ENCODE data around the gene LIPC.
"Not testable (repeated sequence)": the region's sequence is repeated elsewhere in the genome, so short reads cannot be mapped to it uniquely, and the experiment has no call there.

Gene LIPC

DNA sequence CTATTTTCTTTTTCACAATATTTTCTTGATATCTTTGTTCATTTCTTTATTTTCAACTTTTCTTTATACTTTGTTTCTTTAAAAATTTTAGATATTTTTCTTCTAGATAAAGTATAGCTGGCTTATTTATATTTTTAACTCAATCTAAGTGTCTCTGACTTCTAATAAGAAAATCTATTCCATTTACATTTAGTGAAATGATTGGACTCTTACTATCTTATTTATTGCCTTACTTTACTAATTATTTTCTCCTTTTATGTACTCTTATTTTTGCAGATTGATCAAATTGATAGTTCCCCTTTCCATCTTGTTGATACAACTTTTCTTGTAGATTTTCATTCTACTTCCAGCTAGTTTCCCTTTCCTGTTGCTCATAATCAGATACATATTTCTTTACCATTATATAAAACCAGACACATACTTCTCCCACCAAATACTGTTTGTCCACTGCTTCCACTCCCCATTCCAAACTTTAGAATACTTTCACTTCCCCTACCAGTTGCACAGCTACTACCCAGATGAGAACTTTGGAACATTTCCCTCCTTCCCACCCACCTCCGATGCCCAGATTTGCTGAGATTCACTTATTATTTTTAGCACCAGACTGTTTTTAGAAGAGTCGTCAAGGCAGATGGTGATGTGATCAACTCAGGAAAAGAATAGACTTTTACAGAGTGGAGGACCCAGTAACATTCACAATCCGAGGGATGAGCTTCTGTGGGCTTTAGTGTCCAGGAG lies 151.5 kb downstream of the LIPC start:
- DNase-seq = no peak
- intact Hi-C loops (cut with DNase I) = no loop called here

GRCh38 chr15:58584789-58585461 lies 153.1 kb downstream of the LIPC start:
- intact Hi-C loops (cut with DNase I) = no loop called here
- no peak for DNase-seq

- intact Hi-C loops (cut with DNase I) = no loop called here
- no peak for DNase-seq
Observed at GRCh38 chr15:58585693-58586443, 154.1 kb downstream of the LIPC start.

DNA sequence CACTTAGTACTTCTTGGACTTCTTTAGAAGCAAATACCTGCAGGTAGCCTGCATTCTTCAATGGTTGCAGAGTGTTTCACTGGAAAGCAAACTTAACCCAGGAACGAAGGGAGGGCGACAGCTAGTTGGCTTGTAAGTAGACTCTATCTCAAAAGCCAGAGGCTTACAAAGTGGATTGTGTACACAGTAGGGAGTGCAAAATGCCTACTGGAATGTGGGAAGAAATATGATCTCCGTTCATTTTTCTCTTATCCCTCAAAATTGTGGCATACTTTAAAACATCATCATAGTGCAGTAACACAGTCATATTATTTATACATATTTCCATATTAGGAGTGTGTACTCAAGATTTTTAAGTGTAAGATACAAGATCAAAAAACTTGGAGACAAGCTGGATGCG lies 155.7 kb downstream of the LIPC start:
- no peak for DNase-seq

GRCh38 chr15:58588096-58588495 lies 156.3 kb downstream of the LIPC start:
- intact Hi-C loops (cut with DNase I) = no loop called here
- DNase-seq = no peak

More for the DNA sequence above, 155.7 kb downstream of the LIPC start:
- intact Hi-C loops (cut with DNase I) = no loop called here

GRCh38 chr15:58589047-58589446 lies 157.3 kb downstream of the LIPC start:
- DNase-seq = no peak
- intact Hi-C loops (cut with DNase I) = no loop called here

- intact Hi-C loops (cut with DNase I) = no loop called here
- no peak for DNase-seq
Observed at GRCh38 chr15:58590236-58590635, 158.4 kb downstream of the LIPC start.

- intact Hi-C loops (cut with DNase I) = no loop called here
- no peak for DNase-seq
Observed at GRCh38 chr15:58590926-58591325, 159.1 kb downstream of the LIPC start.

- DNase-seq = no peak
- intact Hi-C loops (cut with DNase I) = no loop called here
Observed at GRCh38 chr15:58593870-58594269, 162.1 kb downstream of the LIPC start.

GRCh38 chr15:58594898-58595297 lies 163.1 kb downstream of the LIPC start:
- no peak for DNase-seq
- intact Hi-C loops (cut with DNase I) = no loop called here

GRCh38 chr15:58595516-58596263 lies 163.9 kb downstream of the LIPC start:
- intact Hi-C loops (cut with DNase I) = no loop called here
- DNase-seq = no peak

- no peak for DNase-seq
- intact Hi-C loops (cut with DNase I) = no loop called here
Observed at GRCh38 chr15:58597943-58598828, 166.4 kb downstream of the LIPC start.

DNA sequence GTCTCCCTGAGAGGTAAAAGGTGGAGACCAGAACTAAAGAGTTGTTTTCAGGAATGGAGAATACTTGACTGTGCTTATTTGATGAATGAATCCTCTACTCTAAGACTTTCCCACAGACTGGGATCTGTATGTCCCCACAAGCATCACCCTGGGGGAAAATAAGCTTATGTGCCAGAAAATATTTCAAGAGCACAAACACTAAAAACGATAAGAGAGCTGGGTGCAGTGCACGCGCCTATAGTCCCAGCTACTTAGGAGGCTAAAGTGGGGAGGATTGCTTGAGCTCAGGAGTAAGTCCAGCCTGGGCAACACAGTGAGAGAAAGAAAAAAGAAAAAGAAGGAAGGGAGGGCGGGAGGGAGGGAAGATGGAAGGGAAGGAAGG lies 167.0 kb downstream of the LIPC start:
- intact Hi-C loops (cut with DNase I) = no loop called here
- no peak for DNase-seq

DNA sequence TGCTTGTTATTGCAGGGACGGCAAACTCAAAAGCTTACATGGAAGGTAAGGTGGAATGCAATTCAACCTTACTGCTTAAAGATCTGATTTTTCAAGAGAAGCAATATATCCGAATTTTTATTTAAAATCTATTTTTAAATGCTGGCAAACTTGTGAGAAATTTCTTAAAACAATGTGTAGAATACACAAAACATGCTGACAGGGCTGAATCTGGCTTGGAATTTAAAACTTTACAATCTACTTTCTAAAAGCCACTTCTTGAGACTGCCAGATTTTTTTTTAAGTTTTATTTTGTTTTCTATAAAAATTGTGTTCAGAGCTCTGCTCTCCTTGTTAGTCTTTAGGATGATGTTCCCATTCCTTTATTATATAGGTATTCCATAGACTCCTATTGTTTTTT lies 171.0 kb downstream of the LIPC start:
- DNase-seq = no peak
- intact Hi-C loops (cut with DNase I) = no loop called here

DNA sequence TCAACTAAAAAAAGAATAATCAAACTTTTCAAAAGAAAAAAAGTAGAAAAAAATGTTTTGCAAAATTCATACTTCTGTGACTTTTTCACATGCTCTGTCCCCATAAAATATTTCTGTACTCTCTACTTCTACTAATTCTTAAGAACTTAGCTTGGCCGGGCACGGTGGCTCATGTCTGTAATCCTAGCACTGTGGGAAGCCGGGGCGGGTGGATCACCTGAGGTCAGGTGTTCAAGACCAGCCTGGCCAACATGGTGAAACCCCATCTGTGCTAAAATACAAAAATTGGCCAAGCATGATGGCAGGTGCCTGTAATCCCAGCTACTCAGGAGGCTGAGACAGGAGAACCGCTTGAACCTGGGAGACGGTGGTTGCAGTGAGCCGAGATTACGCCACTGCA lies 172.1 kb downstream of the LIPC start:
- intact Hi-C loops (cut with DNase I); DNase-seq: not testable (repeated sequence)

GRCh38 chr15:58604455-58604923 lies 172.7 kb downstream of the LIPC start:
- DNase-seq = no peak
- intact Hi-C loops (cut with DNase I) = no loop called here

GRCh38 chr15:58605931-58606530 lies 174.2 kb downstream of the LIPC start:
- intact Hi-C loops (cut with DNase I) = no loop called here
- DNase-seq = no peak

GRCh38 chr15:58606577-58607080 lies 174.8 kb downstream of the LIPC start:
- intact Hi-C loops (cut with DNase I) = no loop called here
- DNase-seq = no peak

Measured in head of caudate nucleus (tissue), 42 donors.